A172 (cell line): Measurements from ENCODE around the gene C1orf116. TPM values are rescaled to one million over a fixed set of nuclear protein-coding genes. Genes with fewer than 3 reads are reported as not detected.
A peak's percentile ranks its signal among the peaks of the same experiment; 100 is the strongest.
"Not testable (repeated sequence)": the region's sequence is repeated elsewhere in the genome, so short reads cannot be mapped to it uniquely, and the experiment has no call there.

Experiments used
- DNase-seq: peaks from one replicate; pipeline ENCODE4 v3.0.0-alpha.2; 2015; ENCODE audit warnings: low spot score
- total RNA-seq: library from RNA; depleted of rRNA; stranded (reverse); fragments of >200 nt; shearing (Covaris generic); gene quantifications from 2 replicates; pipeline ENCODE4 v1.2.3, GENCODE V29; 2014

C1orf116 gene
- total RNA-seq, 1 experiment from 2014 or later = 1.4 TPM

DNA sequence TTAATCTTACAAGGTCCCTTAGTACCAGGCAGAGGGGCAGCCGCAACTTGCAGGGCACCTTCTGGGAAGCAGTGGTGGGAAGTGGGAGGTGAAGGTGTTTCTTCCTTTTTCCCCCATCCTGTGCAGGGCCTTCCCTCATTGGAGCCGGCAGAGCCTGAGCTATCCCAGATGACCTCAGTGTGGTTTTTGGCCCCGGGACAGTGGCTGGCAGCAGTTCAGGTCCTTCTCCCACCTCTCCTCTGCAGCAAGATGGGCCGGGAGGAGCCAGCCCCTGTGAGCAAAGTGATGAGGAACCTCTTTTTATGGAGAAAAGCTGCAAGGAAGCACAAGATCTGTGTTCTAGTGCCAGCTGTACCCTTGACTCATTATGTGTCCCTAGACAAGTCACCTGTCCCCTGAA is 27.3 kb upstream of the C1orf116 start:
- no peak for DNase-seq

DNA sequence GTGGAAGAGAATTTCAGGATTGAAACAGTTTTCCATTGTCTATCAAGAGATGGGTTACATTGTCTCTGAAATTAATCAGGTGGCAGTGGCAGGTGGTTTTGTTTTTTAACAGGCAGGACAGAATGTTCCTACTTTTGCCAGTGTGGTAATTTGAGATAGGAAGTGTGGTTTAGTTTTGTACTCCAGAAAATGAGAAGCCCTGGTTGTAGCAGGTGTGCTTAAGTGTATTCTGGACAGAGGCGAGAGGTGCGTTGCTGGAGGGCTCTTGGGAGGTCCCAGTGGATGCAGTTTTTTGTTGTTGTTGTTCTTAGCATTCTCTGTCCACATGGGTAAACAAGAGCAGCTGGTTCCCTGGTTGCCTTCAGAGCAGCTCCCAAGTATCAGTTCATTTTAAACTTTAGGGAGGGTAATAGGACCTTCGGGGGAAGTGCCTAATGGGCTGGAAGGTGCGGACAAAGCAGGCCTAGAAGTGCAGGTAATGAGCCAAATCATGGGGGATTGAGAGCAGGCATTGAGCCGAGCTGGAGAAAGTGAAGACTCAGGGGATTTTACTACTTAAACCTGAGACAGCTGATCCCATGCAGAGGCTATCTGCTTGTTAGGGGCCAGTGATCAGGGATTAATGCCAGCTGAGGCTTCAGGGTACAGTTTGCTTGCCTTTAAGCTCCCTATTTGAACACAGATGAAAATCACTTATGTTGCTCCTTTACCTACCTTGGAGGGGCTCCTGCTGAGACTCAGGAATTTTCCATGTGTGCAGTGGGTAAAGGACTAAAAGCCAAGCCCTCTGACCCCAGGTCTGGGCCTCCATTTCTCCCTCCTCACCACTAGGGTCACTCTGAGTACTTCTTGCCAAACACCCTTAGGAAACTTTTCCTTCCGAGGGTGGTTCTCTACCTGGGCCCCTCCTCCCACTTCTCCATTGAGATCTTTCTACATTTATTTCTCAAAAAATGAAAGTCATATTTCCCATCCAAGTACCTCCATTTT is 26.6 kb upstream of the C1orf116 start:
- DNase-seq = no peak

DNA sequence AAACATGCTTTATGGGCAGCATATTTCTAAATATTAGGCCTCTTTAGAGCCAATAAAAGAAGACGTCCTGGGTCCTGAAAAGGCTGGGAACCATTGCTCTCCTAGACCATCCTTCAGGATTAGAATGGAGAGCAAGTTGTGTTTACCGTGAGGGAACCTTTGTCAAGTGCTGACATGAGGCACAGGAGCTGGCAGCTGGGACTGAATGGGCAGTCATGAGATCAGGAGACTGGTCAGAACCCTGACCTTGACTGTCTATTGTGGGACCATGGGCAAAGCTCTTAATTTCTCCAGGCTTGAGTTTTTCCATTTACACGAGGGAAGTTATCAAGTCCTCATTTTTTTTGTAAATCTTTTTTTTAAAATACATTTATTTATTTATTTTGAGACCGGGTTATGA is 25.7 kb upstream of the C1orf116 start:
- no peak for DNase-seq

DNA sequence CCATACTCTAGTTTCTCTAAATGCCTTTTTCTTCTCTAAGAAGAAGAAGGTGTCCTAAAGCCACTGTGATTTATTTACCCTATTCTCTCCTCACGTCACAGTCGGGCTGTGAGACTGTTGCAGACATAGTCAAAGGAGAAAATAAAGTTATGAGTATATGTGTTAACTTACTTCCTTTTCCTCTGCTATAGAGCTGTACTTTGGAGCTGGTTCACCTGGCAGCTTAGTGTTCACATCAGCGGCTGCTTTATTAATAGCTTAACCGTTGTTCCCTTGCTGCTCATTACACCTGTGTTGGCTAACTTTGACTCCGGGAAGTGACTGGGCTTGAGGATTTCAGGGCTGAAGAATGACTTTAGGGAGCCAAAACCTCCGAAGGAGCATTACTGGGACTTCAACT is 24.1 kb upstream of the C1orf116 start:
- no peak for DNase-seq

DNA sequence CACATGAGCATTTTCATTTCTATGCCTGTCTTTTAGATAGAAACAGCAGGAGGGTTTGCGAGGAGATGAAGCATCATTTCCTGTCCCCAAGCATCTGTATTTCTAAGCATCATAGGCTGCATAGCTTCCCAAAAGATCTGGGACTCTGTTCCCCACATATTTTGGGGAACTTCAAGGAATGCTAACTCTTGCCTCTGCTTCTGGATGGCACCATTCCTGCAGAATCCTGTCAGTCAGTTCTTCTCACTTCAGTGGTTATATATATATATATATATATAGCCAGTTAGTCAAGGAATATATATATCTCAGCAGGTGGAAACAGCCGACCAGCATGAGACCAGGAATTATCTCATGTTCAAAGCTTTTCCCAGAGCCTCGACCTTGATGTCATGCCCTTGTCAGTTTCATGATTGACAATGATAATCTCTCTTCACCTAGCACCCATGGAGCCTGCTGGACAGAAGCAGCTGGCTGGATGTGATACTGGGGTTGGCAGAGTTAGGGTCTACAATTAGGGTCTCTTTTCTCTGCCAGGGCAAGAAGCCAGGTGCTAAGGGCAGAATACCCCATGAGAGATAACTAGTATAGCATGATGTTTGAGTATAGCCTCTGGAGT is 22.9 kb upstream of the C1orf116 start:
- DNase-seq = no peak

DNA sequence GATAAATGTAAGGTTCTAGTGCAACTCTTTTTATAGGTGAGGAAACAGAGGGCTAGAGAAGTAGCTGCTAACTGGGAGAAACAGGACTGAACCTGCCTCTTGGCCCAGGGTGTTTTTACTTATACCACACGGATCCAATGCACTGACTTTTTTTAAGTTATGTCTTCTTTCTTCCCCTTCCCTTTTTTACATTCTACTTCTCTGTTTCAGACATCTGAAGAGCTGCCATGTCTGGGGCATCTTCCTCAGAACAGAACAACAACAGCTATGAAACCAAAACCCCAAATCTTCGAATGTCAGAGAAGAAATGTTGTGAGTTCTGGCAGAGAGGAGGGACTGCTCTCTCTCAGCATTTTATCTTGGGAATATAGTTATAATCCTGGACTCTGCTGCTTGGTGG is 21.9 kb upstream of the C1orf116 start:
- DNase-seq = no peak

DNA sequence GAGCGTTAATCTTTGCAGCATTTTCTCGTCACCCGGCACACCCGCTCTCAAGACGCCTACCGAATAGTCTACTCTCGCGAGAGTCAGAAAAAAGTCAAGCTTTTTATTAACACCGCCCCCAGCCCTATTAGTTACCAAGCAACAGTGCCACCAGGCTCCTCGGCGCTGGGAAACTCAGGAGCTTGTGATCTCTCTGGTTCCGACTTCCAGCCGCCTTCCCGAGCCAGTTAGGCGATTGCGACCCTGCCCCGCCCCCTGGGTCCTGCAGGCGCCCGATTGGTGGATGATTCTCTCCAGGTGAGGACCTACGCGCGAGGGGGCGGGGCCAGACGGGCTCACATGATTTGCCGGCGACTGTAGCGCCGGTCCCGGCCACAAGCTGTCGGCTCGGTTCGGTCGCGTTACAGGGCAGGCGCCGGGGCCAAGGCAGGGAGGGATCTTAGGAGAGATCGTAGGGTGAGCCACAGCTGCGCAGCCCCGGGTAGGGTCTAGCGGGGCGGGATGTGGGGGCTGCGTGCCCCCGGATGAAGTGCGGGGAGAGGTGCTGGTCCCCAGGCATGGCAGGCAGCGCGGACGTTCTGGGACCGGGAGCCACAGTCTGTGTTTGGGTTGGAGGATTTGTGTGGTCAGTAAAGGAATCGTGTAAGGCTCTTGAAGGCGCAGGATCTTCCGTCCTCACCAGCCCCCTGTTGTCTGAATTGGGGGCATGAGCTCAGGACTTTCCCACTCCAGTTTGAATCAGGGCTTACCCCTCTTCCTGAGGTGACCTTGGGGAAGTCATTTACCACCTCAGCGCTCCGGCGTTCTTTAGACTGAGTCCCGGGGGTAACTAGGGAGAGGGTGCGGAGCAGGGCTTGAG is 20.6 kb upstream of the C1orf116 start, which contains the start of gene PFKFB2:
PFKFB2 (plus strand) TSS at position 365 of the 859 bp plus-strand sequence. CDS start 1,443 bp downstream, outside the sequence.
- DNase-seq = peak; percentile 98

DNA sequence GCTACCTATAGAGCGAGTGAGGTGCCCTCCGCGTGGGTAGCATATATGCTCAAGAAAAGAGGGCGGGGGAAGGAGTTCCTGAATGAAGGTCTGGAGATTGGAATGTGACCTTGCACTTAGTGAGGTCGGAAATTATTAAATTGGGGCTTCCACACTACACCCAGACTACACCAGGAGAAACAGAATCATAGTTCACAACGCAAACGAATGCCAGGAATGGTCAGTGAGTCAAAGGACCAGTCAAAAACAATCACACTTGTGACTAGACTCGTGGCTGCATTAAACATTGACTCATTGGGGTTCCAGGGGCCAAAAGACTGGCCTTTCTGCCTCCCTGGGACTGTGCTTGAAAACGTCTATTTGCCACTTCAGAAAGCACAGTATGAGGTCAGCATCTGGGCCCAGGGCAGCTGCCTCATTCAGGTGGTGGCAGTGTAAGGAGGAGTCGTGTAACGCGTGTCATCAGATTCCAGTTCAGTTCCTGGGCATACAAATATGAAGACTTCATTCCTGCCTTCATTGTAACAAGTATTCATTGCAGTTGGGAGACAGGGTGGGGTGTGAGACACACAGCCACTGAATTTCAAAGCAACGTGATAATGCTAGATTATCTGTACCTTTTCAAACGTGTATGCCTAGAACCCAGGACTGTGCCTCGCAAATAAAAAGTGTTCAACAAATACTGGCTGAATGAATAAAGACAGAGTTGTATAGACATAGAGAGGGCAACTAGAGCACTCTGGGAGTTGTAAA is 18.8 kb upstream of the C1orf116 start, which contains the start of gene YOD1:
YOD1 (minus strand) TSS at position 18 of the 753 bp plus-strand sequence. CDS start 178 bp downstream, outside the sequence.
- DNase-seq = peak; percentile 89

DNA sequence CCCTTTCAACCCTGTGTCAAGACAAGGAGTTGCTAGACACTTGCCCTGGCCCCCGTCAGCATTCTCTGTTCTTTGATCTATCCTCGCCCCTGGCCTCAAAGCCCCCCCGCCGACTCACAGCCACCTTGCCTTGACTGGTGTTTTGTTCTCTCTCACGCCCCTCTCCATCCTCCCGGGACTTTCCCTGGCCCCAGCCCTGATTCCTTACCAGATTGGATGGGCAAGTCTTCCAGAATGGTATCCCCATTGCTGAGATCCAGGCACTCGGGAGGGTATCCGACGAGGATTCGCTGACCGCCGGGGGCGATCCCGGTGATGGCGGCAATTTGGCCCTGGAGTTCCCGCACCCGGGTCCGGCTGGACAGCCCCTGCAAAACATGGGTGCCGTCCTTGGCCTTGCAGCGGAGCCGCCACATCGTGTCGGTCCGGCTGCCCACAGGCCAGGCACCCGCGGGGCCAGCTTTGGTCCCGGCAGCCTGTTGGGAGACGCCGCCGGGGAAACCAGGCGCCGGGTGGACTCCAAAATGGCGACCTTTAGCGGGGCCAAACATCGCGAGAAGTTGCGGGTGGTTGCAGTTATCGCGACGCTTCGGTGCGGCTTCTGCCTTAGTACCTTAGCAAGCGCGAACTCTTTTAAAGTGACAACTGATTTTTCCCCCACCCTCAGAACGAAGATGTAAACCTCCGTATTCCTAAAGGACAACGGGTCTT is 18.1 kb upstream of the C1orf116 start:
- DNase-seq = peak; percentile 72

DNA sequence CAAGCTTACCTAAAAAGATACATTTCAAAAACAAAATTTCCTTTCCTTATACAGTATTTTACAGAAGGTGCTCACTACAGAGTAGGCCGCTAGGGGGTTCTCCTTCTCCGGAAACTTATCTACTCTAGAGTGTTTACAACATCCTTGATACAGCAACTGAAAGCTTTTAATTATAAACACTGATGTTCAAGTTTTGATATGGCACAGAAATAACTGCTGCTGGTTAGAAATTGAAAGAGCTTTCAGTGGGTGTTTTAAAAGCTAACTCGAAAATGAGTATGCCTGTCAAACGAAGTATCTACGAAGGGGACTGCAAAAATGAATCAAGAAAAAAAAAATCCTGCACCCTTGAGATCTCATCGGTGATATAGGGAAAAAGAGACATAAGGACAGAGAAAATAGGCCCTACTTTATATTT is 17.4 kb upstream of the C1orf116 start:
- DNase-seq = peak; percentile 60

DNA sequence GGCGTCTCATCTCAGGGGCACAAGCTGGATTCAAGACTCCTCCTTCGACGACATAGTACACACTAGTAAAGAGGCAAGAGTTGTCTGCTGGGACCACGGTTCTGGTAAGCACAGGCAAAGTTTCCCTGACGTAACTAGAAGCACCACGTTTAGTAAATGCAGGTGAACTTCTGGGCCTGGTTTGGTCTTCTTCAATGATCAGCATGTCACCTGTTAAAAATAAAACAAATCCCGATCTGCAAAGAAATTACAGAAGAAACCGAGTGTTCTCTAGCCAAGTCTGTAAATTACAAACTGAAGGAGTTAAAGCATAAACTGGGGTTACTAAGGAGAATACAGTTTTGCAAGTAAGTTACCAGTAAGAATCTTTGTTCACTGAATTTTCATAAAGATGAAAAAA is 17.0 kb upstream of the C1orf116 start:
- no peak for DNase-seq

DNA sequence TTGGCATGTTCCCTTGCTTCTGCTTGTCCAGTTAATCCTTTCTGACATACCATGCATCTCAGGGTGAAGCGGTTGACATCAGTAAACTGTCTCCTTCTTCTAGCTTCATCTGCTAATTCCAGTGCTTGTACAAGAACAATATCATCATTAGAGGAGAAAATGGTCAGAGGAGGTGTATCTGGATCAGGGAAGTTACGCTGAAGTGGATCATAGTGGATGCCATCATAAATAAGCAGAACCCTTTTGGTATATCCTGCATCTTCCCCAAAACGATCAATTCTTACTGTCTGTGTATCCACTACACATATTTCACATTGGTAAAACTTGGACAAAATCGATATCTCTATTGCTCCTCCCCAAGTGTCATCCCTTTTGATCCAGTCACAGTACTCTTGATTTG is 16.5 kb upstream of the C1orf116 start:
- DNase-seq = no peak

DNA sequence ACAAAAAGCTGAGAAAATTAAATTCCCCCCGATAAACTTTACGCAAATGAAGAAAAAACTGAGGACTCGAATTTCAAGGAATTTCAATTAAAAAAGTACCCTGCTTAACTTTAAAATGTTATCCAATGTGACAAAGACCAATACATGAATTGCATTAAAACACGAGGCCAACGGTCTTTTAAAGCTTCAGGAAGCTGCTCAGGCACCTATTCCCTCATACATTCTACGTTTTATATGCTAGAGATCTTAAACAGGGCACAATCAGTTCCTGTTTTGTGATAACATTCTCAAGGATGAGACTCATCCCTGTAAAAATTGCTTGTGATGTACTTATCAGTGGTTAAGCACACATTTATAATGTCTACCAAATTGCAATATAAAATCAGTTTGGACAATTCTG is 15.5 kb upstream of the C1orf116 start:
- no peak for DNase-seq

DNA sequence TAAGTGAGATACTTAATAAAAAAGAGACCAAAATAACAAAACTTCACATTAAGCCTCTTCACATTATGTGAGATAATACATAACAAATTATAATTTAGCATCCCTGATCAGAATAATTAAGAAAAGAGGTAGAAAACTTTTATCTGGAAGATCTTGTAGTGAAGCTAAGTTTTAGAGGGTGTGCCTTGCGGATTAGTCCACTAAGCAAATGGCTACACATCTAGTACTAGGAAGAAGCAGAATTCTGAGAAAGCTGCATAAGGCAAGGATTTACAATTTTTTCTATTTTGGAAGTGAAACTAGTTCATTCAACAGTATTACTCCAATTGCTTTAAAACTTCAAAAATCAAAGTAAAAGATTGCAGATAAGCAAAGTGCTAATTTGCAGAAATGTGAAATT is 14.9 kb upstream of the C1orf116 start:
- no peak for DNase-seq

DNA sequence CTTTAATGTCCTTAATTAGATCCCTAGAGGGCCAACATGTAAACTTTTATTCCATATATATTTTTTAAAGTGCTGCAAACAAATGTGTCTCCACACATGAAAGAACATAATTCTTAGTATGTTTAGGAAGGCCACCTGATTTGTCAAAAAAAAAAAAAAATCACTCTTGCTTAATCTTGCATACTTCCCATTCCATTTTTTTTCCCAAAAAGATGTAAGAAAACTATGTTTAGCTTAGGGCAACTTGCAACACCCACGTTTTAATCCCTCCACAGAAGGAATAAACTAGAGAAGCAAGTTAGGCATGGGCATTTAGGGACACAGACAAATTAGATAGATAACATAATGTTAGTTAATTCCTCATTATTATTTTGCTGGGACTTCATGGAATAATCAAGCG is 12.9 kb upstream of the C1orf116 start:
- DNase-seq = no peak

DNA sequence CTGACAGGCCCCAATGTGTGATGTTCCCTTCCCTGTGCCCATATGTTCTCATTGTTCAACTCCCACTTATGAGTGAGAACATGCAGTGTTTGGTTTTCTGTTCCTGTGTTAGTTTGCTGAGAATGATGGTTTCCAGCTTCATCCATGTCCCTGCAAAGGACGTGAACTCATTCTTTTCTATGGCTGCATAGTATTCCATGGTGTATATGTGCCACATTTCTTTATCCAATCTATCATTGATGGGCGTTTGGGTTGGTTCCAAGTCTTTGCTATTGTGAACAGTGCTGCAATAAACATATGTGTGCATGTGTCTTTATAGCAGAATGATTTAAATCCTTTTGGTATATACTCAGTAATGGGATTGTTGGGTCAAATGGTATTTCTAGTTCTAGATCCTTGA is 8.8 kb upstream of the C1orf116 start:
- DNase-seq = not testable (repeated sequence)

DNA sequence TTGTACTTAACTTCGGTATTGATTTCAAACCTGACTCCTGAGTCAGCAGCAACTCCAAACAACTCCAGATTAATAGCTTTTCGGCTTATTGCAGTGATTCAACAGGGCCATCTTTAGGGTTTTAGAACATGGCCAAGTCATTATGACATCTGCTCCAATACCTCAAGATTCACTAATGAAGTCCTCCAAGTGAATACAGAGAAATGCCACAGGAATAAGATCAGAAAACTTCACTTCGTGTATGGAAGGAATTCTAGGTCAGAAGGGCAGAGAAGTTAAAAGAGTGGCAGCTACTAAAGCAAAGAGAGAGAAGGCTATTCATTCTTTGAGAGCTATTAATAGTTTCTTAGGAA is 7.6 kb upstream of the C1orf116 start:
- no peak for DNase-seq

DNA sequence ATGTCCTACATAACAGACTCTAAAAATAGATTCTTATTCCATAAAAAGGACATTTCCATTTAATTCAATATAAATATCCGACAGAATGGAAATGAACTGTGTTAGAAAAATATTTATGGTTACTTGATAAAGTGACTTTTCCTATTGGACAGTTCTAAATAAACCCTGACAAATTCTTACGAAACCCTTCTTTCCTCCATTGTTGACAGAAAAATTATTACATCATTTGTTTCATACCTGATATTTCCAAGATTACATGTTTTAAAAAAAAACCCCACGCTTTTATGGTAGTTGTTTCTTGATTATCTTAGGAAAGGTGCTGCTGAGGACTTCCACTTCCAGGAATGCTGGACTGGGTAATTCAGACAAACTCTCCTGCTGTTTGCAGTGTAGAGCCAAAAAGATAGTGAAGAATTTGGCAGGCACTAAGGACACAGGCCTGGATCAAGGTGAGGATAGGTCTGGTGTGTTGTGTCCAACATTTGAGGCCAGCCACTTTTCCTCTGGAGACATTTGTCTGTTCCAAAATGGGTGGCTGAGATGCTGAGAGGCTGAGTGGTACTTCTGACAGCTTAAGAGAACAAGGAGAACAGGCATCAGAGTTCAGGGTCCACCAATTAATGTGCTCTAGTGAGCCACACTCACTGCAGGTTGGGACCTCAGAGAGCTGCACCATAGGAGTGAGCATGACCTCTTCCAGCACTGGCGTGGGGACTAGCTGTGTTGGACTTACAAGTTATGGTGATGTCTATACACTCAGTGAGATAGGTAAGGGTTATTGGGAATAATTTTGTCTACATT is 7.0 kb upstream of the C1orf116 start:
- no peak for DNase-seq

DNA sequence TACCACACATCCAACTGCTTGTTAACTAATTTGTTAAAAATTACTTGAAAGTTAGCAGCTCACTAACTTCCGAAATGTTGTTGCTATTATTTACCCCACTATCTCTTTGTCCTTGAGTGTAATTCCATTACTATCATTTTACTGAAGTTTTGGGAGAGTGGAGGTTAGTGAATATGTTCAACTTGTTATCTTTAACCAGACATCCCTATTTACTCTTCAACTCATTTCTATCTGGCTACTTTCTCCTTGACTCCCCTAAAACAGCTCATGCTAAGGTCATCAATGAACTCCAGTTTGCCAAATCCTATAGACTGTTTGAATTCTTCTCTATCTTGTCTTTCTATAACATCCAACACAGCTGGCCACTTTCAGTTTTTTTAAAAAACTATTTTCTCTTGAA is 4.3 kb upstream of the C1orf116 start:
- DNase-seq = no peak
